HG03064 (cell line): Measurements from ENCODE around the gene LCE1B.

ENCODE experiments used
- ATAC-seq: cut with Tn5 transposase; IDR thresholded peaks from one replicate; pipeline ENCODE4 v1.9.1; 2021; ENCODE audit warnings: low read depth; ENCODE audit not compliant: unreplicated experiment

The LCE1B gene

GRCh38 chr1:152859696-152860095 is 47.9 kb downstream of the LCE1B start, which contains the start of gene LCE7A:
Gene LCE7A (plus strand): TSS chr1:152859996. CDS start chr1:152860698, 702 bp downstream.
- no peak for ATAC-seq

GRCh38 chr1:152860129-152860528 is 48.4 kb downstream of the LCE1B start:
- ATAC-seq = no peak

GRCh38 chr1:152861374-152861773 is 49.6 kb downstream of the LCE1B start:
- no peak for ATAC-seq
